MCF 10A (cell line): ENCODE results near the gene MRPL36. TPM values are rescaled to one million over a fixed set of nuclear protein-coding genes. Genes with fewer than 3 reads are reported as not detected.

Experiments
- BruUV-seq: library from RNA; stranded (reverse); fragments of 400-500 nt; replicated peaks from 2 replicates; lab custom pipeline; 2021; lab: Mats Ljungman, UMichigan
- CTCF ChIA-PET: fragments of 300-600 bp; sonication (Branson Sonifier 250); formaldehyde crosslinking; extraction: SDS; loops from one replicate; lab custom pipeline; 2021; ENCODE audit warnings: antibody characterized with exemption, inconsistent platforms; lab: Yijun Ruan, JAX
- POLR2A ChIA-PET: fragments of 300-600, 350-650 bp; sonication (Branson Sonifier 250); formaldehyde crosslinking; extraction: SDS; loops from one replicate; lab custom pipeline; 2020; ENCODE audit warnings: antibody characterized with exemption, inconsistent platforms; lab: Yijun Ruan, JAX
- DNase-seq: peaks from one replicate; pipeline ENCODE4 v3.0.0-alpha.2; 2018; ENCODE audit not compliant: unreplicated experiment
- H3K27ac Mint-ChIP-seq: one replicate; pipeline ENCODE4 v1.8.0; 2022; ENCODE audit warnings: mild to moderate bottlenecking, low read depth, mixed read lengths; ENCODE audit not compliant: unreplicated experiment
- H3K27me3 Mint-ChIP-seq: one replicate; pipeline ENCODE4 v1.8.0; 2022; ENCODE audit warnings: mixed read lengths; ENCODE audit not compliant: insufficient read depth, unreplicated experiment
- H3K36me3 Mint-ChIP-seq: one replicate; pipeline ENCODE4 v1.8.0; 2022; ENCODE audit warnings: mild to moderate bottlenecking, moderate library complexity, mixed read lengths; ENCODE audit not compliant: insufficient read depth, unreplicated experiment
- H3K4me1 Mint-ChIP-seq: one replicate; pipeline ENCODE4 v1.8.0; 2022; ENCODE audit warnings: mixed read lengths; ENCODE audit not compliant: insufficient read depth, unreplicated experiment
- H3K4me3 Mint-ChIP-seq: one replicate; pipeline ENCODE4 v1.8.0; 2022; ENCODE audit warnings: mild to moderate bottlenecking, moderate library complexity, mixed read lengths; ENCODE audit not compliant: unreplicated experiment
- H3K9me3 Mint-ChIP-seq: one replicate; pipeline ENCODE4 v1.8.0; 2022; ENCODE audit warnings: mixed read lengths; ENCODE audit not compliant: unreplicated experiment
- CTCF ChIP-seq: fragments of 200-600 bp; IDR thresholded peaks from one replicate; pipeline ENCODE4 v1.8.0; 2022; ENCODE audit warnings: antibody characterized with exemption, mild to moderate bottlenecking; ENCODE audit not compliant: unreplicated experiment
- intact Hi-C: fragments of 100-400 bp; cut with micrococcal nuclease; formaldehyde crosslinking; loops from 2 replicates; pipeline ENCODE4 v1.14.1; 2022
- total RNA-seq: library from RNA; stranded (reverse); gene quantifications from 2 replicates; pipeline ENCODE4 v1.2.3, GENCODE V29; 2022

The MRPL36 gene
- total RNA-seq, 1 experiment from 2014 or later: 101 TPM

GRCh38 chr5:1814183-1815020 lies 14.8 kb upstream of the MRPL36 start:
- no peak for TF ChIP-seq CTCF
- POLR2A ChIA-PET: interaction anchor here (0.6 kb wide), 1 partner anchor 13 kb away, joined by 3 read pairs; no protein-coding TSS in a partner anchor

GRCh38 chr5:1810581-1811101 lies 11.0 kb upstream of the MRPL36 start:
- POLR2A ChIA-PET: no interaction called here
- peaks cover 83% of the 10 kb centered on the region for H3K36me3 Mint-ChIP-seq
- no peaks in the 10 kb centered on the region for H3K9me3 Mint-ChIP-seq
- no peak for DNase-seq
- H3K4me3 Mint-ChIP-seq: no peak overlapping the region
- H3K4me1 Mint-ChIP-seq: peaks cover 6% of the 10 kb centered on the region
- CTCF ChIA-PET: no interaction called here
- BruUV-seq: no TSS peak
- no peaks in the 10 kb centered on the region for H3K27me3 Mint-ChIP-seq
- intact Hi-C loops: no loop called here
- no peak for TF ChIP-seq CTCF
- peak overlapping the region; percentile 7 for H3K27ac Mint-ChIP-seq

More at GRCh38 chr5:1814183-1815020, 14.8 kb upstream of the MRPL36 start:
- Mint-ChIP-seq H3K27ac (peak overlapping the region; percentile 16), H3K4me1 (no peaks in the 10 kb centered on the region), H3K27me3 (no peaks in the 10 kb centered on the region), H3K36me3 (peaks cover 86% of the 10 kb centered on the region), H3K9me3 (no peaks in the 10 kb centered on the region), H3K4me3 (no peak overlapping the region)
- intact Hi-C loops: no loop called here
- CTCF ChIA-PET: no interaction called here
- BruUV-seq: no TSS peak
- no peak for DNase-seq

GRCh38 chr5:1809416-1810035 lies 9.9 kb upstream of the MRPL36 start:
- Mint-ChIP-seq H3K27me3 (no peaks in the 10 kb centered on the region), H3K9me3 (no peaks in the 10 kb centered on the region), H3K36me3 (peaks cover 83% of the 10 kb centered on the region), H3K4me3 (no peak overlapping the region), H3K4me1 (peaks cover 6% of the 10 kb centered on the region), H3K27ac (peak overlapping the region; percentile 91)
- CTCF ChIA-PET: no interaction called here
- intact Hi-C loops: no loop called here
- POLR2A ChIA-PET: interaction anchor here (0.6 to 1.8 kb wide), 3 partner anchors 10 to 163 kb away, joined by 4 to 6 read pairs (median 6); no protein-coding TSS in a partner anchor
- BruUV-seq: no TSS peak
- DNase-seq: no peak
- no peak for TF ChIP-seq CTCF

GRCh38 chr5:1808439-1808838 lies 8.8 kb upstream of the MRPL36 start:
- Mint-ChIP-seq H3K4me1 (peaks cover 13% of the 10 kb centered on the region), H3K27ac (peak overlapping the region; percentile 91), H3K9me3 (no peaks in the 10 kb centered on the region), H3K36me3 (peaks cover 89% of the 10 kb centered on the region), H3K4me3 (peak overlapping the region; percentile 55), H3K27me3 (no peaks in the 10 kb centered on the region)
- peak; percentile 74 for DNase-seq
- CTCF ChIA-PET: interaction anchor here (0.6 kb wide), 2 partner anchors 8 to 1138 kb away, joined by 3 read pairs; no protein-coding TSS in a partner anchor
- BruUV-seq: no TSS peak
- intact Hi-C loops: no loop called here
- TF ChIP-seq CTCF: no peak
- POLR2A ChIA-PET: interaction anchor here (1.0 to 1.8 kb wide), 6 partner anchors 8 to 166 kb away, joined by 3 to 8 read pairs (median 6); partner anchors contain the start of gene MRPL36
